Mucosa of descending colon (tissue), 3 donors: ENCODE data around the gene RALGPS2. TPM values are rescaled to one million over a fixed set of nuclear protein-coding genes. Genes with fewer than 3 reads are reported as not detected.

Experiments
- ATAC-seq: fragments of 200-7000 bp; cut with Tn5 transposase; one replicate; pipeline ENCODE4 v1.9.1; 2020; ENCODE audit warnings: mild to moderate bottlenecking, moderate library complexity
- DNase-seq, 3 donors: peaks; one replicate each; pipeline ENCODE4 v3.0.0-alpha.2; 2020
- H3K36me3 ChIP-seq: fragments of 200-600 bp; one replicate; pipeline ENCODE4 v1.8.0; 2021; ENCODE audit warnings: low read depth, mild to moderate bottlenecking
- H3K4me1 ChIP-seq: fragments of 200-600 bp; one replicate; pipeline ENCODE4 v1.8.0; 2021; ENCODE audit warnings: low read depth, mild to moderate bottlenecking
- H3K4me3 ChIP-seq: fragments of 200-600 bp; one replicate; pipeline ENCODE4 v1.8.0; 2021; ENCODE audit warnings: mild to moderate bottlenecking
- H3K9me3 ChIP-seq: fragments of 200-600 bp; one replicate; pipeline ENCODE4 v1.8.0; 2021; ENCODE audit warnings: mild to moderate bottlenecking
- intact Hi-C, 2 donors: fragments of 100-400 bp; cut with DNase I in 1 of 2; cut with micrococcal nuclease in 1 of 2; formaldehyde crosslinking; loops; one replicate each; pipeline versions ENCODE4 v1.11.0 to v1.11.1; 2022; cut with DNase I, micrococcal nuclease
- total RNA-seq, 3 donors: library from RNA; stranded (reverse); fragmentation: NEBNext Ultra II Directional in 2 of 3; extraction: Animal tissue kit (Norgen Biotek cat#: 25700) in 2 of 3; gene quantifications; one replicate each; pipeline versions ENCODE4 v1.2.1 to v1.2.4, GENCODE V29; 2021 to 2023
- TF ChIP-seq, protein P1 (sequence below): fragments of 200-600 bp; IDR thresholded peaks from one replicate; pipeline ENCODE4 v1.8.0; 2022; ENCODE audit warnings: antibody characterized with exemption, mild to moderate bottlenecking
- donor health status: DM: no; HTN: no; CAD: no; lungs with moderate emphysema.
- donor health status: DM: no; HTN: no; CAD: no.
- donor health status: DM: no; HTN: yes; CAD: no.

RALGPS2 gene
- total RNA-seq, 3 donors from 2014 or later: 25.9 to 49.9 (median 36.4) TPM

- Histone ChIP-seq H3K4me3 (no peak overlapping the region), H3K9me3 (no peaks in the 10 kb centered on the region), H3K36me3 (no peaks in the 10 kb centered on the region), H3K4me1 (peaks cover 5% of the 10 kb centered on the region)
- DNase-seq: no peak
- ATAC-seq: no peak
- TF ChIP-seq, protein P1, sequence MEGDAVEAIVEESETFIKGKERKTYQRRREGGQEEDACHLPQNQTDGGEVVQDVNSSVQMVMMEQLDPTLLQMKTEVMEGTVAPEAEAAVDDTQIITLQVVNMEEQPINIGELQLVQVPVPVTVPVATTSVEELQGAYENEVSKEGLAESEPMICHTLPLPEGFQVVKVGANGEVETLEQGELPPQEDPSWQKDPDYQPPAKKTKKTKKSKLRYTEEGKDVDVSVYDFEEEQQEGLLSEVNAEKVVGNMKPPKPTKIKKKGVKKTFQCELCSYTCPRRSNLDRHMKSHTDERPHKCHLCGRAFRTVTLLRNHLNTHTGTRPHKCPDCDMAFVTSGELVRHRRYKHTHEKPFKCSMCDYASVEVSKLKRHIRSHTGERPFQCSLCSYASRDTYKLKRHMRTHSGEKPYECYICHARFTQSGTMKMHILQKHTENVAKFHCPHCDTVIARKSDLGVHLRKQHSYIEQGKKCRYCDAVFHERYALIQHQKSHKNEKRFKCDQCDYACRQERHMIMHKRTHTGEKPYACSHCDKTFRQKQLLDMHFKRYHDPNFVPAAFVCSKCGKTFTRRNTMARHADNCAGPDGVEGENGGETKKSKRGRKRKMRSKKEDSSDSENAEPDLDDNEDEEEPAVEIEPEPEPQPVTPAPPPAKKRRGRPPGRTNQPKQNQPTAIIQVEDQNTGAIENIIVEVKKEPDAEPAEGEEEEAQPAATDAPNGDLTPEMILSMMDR: no peak
- intact Hi-C loops: loop anchor here in 1 of 2 donors (10.0 kb wide), 1 partner anchor 71 kb away; no protein-coding TSS in a partner anchor
Measured at GRCh38 chr1:178935610-178936009, 210.6 kb downstream of the RALGPS2 start.

GRCh38 chr1:178937695-178938094 is 212.7 kb downstream of the RALGPS2 start:
- ATAC-seq (no peak), DNase-seq (no peak)
- Histone ChIP-seq H3K4me3 (no peak overlapping the region), H3K4me1 (peaks cover 5% of the 10 kb centered on the region), H3K36me3 (no peaks in the 10 kb centered on the region), H3K9me3 (no peaks in the 10 kb centered on the region)
- intact Hi-C loops: loop anchor here in 1 of 2 donors (10.0 kb wide), 1 partner anchor 73 kb away; no protein-coding TSS in a partner anchor
- TF ChIP-seq, protein P1: no peak

- Histone ChIP-seq H3K4me1 (peaks cover 5% of the 10 kb centered on the region), H3K4me3 (no peak overlapping the region), H3K9me3 (no peaks in the 10 kb centered on the region), H3K36me3 (no peaks in the 10 kb centered on the region)
- no peak for DNase-seq
- ATAC-seq: no peak
- intact Hi-C loops: loop anchor here in 1 of 2 donors (10.0 kb wide), 1 partner anchor 74 kb away; no protein-coding TSS in a partner anchor
- TF ChIP-seq, protein P1: no peak
Measured at GRCh38 chr1:178938101-178938958, 213.3 kb downstream of the RALGPS2 start.

DNA sequence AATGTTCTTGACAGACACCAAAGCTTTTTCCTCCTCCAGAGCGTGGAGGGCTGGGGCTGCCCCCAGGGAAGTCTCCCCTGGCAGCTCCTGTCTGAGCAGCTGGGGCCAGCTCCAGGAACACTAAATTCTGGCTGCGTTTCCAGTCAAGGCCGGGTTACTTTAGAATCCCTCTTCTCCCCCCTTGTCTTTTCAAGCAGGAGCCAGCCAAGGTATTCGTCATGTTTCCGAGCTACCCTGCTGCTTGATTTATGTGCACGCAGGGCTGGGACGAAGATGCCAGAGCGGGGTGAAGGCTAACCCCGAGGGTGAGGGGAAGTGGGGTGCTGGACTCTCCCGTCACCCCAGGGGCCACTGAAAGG is 213.9 kb downstream of the RALGPS2 start:
- ATAC-seq: peak; percentile 57
- TF ChIP-seq, protein P1: no peak
- no peaks in the 10 kb centered on the region for H3K9me3 ChIP-seq
- no peaks in the 10 kb centered on the region for H3K36me3 ChIP-seq
- no peak overlapping the region for H3K4me3 ChIP-seq
- peaks cover 2% of the 10 kb centered on the region for H3K4me1 ChIP-seq
- intact Hi-C loops: loop anchor here in 1 of 2 donors (10.0 kb wide), 1 partner anchor 74 kb away; no protein-coding TSS in a partner anchor
- DNase-seq: peak in 1 of 3 donors; percentile 52

- H3K4me1 ChIP-seq: peaks cover 2% of the 10 kb centered on the region
- intact Hi-C loops: loop anchor here in 1 of 2 donors (10.0 kb wide), 1 partner anchor 75 kb away; no protein-coding TSS in a partner anchor
- no peak overlapping the region for H3K4me3 ChIP-seq
- no peak for DNase-seq
- no peaks in the 10 kb centered on the region for H3K36me3 ChIP-seq
- H3K9me3 ChIP-seq: no peaks in the 10 kb centered on the region
- peak; percentile 20 for ATAC-seq
- TF ChIP-seq, protein P1: no peak
Measured at GRCh38 chr1:178939338-178940067, 214.5 kb downstream of the RALGPS2 start.
